ENCODE results near the gene PSTK. TPM values are rescaled to one million over a fixed set of nuclear protein-coding genes. Genes with fewer than 3 reads are reported as not detected.

PSTK gene
- total RNA-seq, 2 experiments from 2014 or later = 4.3 to 4.8 TPM

GRCh38 chr10:123001370-123001769, 21.2 kb downstream of the PSTK start:
- peaks cover 16% of the 10 kb centered on the region for H3K36me3 Mint-ChIP-seq (ENCODE audit: low read depth)

GRCh38 chr10:123004298-123004697, 24.1 kb downstream of the PSTK start:
- ChIA-PET POLR2A (interaction anchor here (1.5 kb wide), 1 partner anchor 20 kb away, joined by 3 read pairs; no protein-coding TSS in a partner anchor), CTCF (no interaction called here)
- no peak overlapping the region for H3K27ac Mint-ChIP-seq
- ATAC-seq = no peak
- no peaks in the 10 kb centered on the region for H3K27me3 Mint-ChIP-seq
- no peak overlapping the region for H3K4me3 Mint-ChIP-seq
- peaks cover 48% of the 10 kb centered on the region for H3K4me1 Mint-ChIP-seq (ENCODE audit: low read depth)
- H3K9me3 Mint-ChIP-seq = no peaks in the 10 kb centered on the region
- intact Hi-C loops (cut with micrococcal nuclease) = no loop called here
- TF ChIP-seq CTCF (IDR thresholded peaks at IDR 0.05) = no peak
- no peak for DNase-seq
- H3K36me3 Mint-ChIP-seq (ENCODE audit: low read depth) = peaks cover 13% of the 10 kb centered on the region

More at GRCh38 chr10:123001370-123001769, 21.2 kb downstream of the PSTK start:
- Mint-ChIP-seq H3K9me3 (no peaks in the 10 kb centered on the region), H3K27me3 (no peaks in the 10 kb centered on the region), H3K4me3 (no peak overlapping the region), H3K27ac (peak overlapping the region; percentile 25), H3K4me1 (ENCODE audit: low read depth) (peaks cover 52% of the 10 kb centered on the region)
- DNase-seq = no peak
- POLR2A ChIA-PET = interaction anchor here (2.3 kb wide), 1 partner anchor 20 kb away, joined by 9 read pairs; no protein-coding TSS in a partner anchor
- intact Hi-C loops (cut with micrococcal nuclease) = no loop called here
- no peak for TF ChIP-seq CTCF (IDR thresholded peaks at IDR 0.05)
- ATAC-seq = no peak
- CTCF ChIA-PET = interaction anchor here (4.2 kb wide), 1 partner anchor 20 kb away, joined by 24 read pairs; the partner anchor contains the start of gene PSTK

GRCh38 chr10:123007558-123008354, 27.6 kb downstream of the PSTK start:
- no peak for TF ChIP-seq CTCF (IDR thresholded peaks at IDR 0.05)
- Mint-ChIP-seq H3K27ac (peak overlapping the region; percentile 99), H3K36me3 (ENCODE audit: low read depth) (peaks cover 15% of the 10 kb centered on the region), H3K4me3 (peak overlapping the region; percentile 94), H3K9me3 (no peaks in the 10 kb centered on the region), H3K27me3 (no peaks in the 10 kb centered on the region), H3K4me1 (ENCODE audit: low read depth) (peaks cover 40% of the 10 kb centered on the region)
- ChIA-PET CTCF (interaction anchor here (0.8 to 4.5 kb wide), 6 partner anchors 9 to 27 kb away, joined by 3 to 30 read pairs (median 4); partner anchors contain the start of gene PSTK), POLR2A (interaction anchor here (0.8 to 2.8 kb wide), 10 partner anchors 9 to 151 kb away, joined by 3 to 38 read pairs (median 4); partner anchors contain the start of genes C10orf88 and PSTK)
- intact Hi-C loops (cut with micrococcal nuclease) = loop anchor here (2.0 kb wide), 1 partner anchor 53 kb away; the partner anchor contains the start of gene C10orf88
- peak; percentile 72 for DNase-seq
- peak; percentile 35 for ATAC-seq

DNA sequence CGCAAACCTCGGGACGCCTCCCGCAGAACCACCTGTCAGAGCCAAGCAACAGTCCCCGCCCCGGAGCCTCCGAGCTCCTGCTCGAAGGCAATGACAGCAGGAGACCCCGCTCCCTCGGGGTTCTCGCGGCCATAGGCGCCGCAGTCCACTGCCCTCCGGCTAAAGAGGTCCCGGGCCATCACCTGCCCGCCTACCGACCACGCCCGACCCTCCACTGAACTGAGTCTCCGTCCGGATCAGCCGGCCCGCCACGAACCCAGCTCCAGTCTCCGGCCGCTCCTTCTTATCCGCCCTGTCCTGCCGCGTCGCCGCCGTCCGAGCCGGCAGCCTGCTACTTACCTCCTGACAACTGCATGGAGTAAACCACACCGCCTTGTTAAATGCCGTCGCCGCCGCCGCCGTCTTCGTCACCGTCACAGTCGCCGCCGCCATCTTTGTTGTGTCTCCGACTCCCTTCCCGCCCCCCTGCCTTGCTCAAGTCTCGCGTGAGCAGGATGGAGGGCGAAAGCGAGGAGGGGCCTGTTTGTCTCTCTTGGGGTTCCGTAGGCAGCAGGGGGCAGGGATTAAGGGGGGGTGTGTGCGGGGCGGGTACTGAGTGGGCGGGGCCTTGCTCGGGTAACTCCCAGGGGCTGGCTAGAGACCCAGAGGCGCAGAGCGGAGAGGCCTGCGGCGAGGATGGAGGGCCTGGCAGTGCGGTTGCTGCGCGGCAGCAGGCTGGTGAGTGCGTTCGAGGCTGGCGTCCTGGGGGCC, 28.3 kb downstream of the PSTK start, which contains the start of the genes ACADSB and IKZF5:
Gene ACADSB (plus strand): TSS at position 652 of the 750 bp plus-strand sequence. CDS start 24 bp downstream, at position 676.
Gene IKZF5 (minus strand): TSS at position 441 of the 750 bp plus-strand sequence. CDS start 10,170 bp downstream, outside the sequence.
- Mint-ChIP-seq H3K27me3 (no peaks in the 10 kb centered on the region), H3K27ac (peak within 1 kb of the TSS; percentile 99), H3K36me3 (ENCODE audit: low read depth) (peaks cover 16% of the 10 kb centered on the region), H3K4me1 (ENCODE audit: low read depth) (peaks cover 38% of the 10 kb centered on the region), H3K4me3 (peak within 1 kb of the TSS; percentile 94), H3K9me3 (no peaks in the 10 kb centered on the region)
- ChIA-PET CTCF (interaction anchor here (1.3 to 4.5 kb wide), 2 partner anchors 25 to 28 kb away, joined by 4 to 30 read pairs; partner anchors contain the start of gene PSTK), POLR2A (interaction anchor here (0.8 to 2.8 kb wide), 11 partner anchors 10 to 151 kb away, joined by 3 to 38 read pairs (median 4); partner anchors contain the start of genes C10orf88 and PSTK)
- TF ChIP-seq CTCF (IDR thresholded peaks at IDR 0.05) = no peak
- ATAC-seq = peak; percentile 96
- DNase-seq = peak; percentile 98
- intact Hi-C loops (cut with micrococcal nuclease) = loop anchor here (2.0 kb wide), 1 partner anchor 54 kb away; the partner anchor contains the start of gene C10orf88
